ENCODE data around the gene SV2C.

DNA sequence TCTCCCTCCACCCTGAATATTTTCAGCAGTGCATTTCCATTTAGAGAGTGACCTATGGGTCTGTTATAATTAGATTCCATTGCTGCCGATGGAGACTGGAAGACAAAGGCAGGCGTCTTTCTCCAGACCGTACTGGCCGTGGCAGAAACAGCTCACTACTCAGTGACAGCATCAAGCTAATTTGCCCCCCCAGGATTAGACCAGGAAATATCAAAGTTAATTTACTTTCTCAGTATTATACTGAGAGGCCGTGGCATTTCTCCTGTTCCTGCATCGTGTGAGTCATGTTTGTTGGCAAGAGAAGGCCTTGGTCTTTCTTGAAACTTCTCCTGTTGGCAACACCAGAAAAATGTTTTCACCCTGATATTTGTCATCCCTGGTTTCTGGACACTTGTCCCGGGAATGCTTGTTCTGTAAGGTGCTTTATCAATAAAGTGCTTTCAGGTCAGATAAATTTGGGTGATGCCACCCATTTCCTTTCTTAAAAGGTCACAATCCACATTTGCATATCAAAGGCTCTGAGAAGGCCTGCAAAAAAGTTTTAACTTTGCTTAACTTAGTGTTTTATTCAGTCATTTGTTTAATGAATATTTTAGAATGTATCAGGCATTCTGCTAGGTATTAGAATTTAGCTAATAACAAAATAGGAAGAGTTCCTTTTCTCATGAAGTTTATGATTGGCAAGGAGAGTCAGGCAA lies 28.4 kb downstream of the SV2C start:
- TF ChIP-seq CTCF (IDR thresholded peaks at IDR 0.05) (no peak), POLR2A (IDR thresholded peaks at IDR 0.05) (no peak)
